HS-27A (cell line): ENCODE results near the gene TCERG1L.
"Not testable (repeated sequence)": the region's sequence is repeated elsewhere in the genome, so short reads cannot be mapped to it uniquely, and the experiment has no call there.

Experiments
- DNase-seq: peaks from one replicate; pipeline ENCODE4 v3.0.0-alpha.2; 2012; ENCODE audit warnings: low read depth, missing footprints

TCERG1L gene

DNA sequence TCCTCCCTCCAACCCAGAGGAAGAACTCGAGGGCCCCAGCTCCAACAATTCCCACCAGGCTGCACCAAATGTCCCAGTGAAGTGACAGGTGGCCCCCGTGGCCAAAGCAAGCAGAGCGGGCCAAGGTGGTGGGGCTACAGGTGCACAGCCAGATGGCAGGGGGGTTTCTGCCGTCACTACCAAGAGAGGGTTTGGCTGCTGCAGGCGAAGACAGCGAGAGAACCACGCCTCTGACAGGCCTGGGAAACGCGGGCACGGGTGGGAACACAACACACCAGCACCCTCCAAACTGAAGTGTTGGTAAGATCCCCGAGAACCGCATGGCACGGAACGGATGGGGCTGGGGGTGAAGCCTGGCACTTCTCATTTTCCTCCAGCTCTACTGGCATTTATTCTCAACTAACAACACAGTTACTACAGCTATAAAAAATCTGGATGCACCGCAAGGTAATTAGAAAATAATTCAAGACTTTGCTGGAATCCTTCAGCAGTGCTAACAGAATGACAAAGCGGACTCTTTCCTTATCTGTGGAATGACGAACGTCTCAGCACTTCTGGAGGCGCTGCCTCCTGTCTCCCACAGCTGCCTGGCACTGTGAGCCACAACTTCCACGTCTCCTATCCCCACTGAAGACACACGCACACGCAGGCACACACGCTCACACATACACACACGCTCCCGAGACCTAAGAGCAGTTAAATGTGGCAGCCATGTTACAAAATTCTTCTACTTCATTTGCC is 167.9 kb downstream of the TCERG1L start:
- DNase-seq, result no peak

DNA sequence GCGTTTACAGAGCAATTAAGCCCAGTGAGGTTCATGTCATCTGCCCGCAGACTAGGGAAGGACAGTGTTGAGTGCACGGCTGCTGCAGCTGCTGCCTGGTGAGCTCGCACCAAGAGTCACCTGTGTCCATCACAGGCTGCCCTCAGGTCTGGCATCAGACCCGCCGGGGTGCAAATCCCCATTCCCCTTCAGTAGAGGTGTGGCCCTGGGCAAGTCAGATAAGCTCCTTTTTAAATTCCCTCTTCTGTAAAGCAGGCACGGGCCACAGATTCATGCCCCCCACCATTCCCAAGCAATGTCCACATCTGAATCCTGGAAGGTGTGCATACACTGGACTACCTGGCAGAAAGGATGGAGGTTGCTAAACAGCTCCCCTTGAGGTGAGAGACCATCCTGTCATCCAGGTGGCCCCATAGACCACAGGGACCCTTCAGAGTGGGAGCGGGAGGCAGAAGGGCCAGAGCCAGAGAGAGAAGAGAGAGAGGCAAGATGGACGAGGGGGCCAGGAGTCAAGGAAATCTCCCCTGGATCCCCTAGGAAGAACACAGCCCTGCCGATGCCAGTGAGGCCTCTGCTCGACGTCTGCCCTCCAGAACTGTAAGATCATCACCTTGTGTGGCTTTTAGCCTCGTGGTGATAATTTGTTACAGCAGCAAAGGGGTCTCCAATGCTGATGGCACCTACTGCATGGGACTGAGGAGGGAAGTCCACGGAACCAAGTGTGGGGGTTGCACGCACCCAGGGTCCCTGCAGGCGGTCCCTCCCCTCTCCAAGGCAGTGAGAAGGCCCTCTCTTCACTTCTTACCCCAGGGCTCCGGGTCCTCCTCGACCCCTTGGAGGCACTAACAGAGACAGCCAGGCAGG is 168.8 kb downstream of the TCERG1L start:
- DNase-seq, result no peak

DNA sequence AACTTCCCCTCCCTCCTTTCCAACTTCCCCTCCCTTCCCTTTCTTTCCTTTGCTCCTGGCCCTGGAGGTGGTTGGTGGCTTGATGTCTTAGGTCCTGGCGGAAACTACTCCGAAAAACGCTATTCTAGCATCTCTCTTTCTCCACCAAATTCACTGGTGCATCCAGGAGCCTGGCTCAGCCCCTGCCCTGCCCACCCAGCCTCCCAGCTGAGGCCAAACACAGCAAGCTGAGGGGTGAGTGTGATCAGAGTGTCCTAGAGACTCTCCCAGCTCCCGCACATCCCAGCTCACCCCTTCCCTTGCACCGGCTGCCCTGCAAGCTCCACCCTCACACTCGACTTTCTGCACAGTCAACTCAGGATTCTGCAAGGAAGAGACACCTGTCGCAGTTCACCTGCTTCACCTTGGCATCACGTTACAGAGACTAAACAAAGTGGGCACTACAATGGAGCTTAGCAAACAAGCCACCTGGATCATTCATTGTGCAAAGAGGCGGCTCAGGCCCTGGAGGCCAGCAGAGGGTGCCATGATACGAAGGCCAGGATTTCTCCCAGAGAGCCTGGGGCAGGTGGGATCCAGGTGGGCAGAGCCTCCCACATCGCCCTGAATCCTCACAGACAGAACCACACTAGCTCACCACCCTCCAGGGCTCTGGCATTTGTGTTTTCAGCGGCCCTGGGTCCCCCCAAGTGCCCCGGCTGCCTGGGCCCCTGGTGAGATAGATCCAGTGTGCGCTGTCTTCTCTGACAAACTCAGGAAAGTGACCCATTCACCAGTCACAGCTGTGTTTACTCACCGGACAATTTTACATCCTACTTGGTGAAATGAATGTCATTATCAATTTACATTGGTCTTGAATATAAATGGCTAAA is 169.6 kb downstream of the TCERG1L start:
- no peak for DNase-seq

DNA sequence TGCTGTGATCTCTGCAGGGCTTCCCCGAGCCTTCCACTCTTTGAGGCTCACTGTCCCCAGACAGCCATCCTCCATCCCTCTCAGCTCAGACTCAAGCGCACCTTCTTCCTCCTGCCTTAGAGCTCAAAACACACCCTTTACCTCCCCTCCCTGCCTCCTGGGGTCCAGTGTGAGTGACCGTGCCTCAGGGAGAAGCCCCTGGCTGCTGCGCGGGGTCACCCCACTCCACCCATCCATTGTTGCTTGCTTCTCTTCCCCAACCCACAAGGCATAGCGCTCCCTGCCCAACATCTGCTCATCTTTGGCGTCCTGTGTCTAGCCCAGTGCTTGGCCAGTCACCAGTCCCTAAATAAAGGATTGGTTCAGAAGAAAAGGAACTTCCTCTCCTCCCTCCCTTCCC is 170.3 kb downstream of the TCERG1L start:
- DNase-seq, result no peak

DNA sequence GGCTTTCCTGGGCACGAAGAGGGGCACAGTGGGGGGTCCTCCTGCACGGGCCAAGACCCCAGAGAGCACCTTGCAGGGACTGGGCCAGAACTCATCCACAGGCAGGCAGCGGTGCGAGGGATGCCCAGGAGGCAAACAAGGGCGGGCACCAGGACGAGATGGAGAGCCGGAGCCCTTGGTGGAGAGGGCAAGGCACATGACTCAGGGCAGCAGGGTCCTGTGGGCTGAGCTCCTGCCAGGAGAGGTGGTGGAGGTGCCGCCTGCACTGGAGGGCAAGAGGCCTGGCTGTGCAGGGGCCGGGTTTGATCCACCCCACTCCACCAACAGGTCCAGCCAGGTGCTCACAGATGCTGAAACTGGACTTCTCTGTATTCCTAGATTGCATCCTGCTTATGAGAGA is 170.9 kb downstream of the TCERG1L start:
- no peak for DNase-seq

DNA sequence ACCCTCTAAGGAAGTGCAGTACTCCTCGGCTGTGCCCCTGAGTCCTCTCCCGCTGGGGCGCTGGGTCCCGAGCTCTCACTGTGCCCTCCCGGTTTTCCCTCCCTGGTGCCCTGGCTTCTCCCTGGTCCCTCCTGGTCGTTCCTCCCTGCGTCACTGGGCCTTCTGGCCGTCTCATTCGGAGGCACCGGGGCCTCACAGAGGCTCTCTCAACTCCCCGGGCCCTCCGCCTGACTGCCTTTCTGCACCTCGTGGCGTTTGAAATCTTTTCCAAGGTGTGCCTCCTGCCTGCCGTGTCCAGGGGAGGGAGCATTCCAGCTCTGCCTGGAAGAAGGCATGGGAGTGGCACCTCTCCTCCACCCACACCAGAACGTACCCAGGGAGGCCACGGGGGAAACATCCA is 174.3 kb downstream of the TCERG1L start:
- no peak for DNase-seq

DNA sequence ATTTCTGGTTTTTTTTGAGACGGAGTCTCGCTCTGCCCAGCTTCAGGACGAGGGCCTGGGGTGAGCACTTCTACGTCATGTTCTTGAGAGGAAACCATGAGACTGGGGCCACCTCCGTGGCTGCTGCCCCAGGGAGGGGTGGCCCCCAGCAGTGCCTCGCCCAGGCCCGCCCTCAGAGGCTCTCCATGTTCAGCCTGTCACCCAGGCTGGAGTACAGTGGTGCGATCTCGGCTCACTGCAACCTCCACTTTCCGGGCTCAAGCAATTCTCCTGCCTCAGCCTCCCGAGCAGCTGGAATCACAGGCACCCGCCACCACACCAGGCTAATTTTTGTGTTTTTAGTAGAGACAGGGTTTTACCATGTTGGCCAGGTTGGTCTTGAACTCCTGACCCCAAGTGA is 175.2 kb downstream of the TCERG1L start:
- not testable (repeated sequence) for DNase-seq

DNA sequence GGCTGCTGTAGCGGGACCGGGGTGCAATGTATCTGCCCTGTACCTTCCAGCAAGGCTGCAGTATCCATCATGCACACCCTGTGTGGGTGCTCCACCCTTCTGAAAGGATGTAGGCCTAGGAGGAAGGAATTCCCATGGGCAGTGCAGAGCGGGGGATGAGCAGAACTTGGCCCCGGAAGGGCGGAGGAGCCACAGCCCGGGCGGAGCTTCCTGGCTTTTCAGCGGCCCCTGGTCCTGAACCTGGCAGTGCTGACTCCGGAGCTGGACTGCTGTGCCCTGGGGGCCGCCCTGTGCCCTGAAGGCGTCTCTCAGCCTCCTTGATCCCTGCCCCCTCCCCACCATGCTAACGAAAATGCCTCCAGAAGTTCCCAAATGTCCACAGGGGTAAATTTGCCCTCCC is 175.8 kb downstream of the TCERG1L start:
- DNase-seq, result no peak

DNA sequence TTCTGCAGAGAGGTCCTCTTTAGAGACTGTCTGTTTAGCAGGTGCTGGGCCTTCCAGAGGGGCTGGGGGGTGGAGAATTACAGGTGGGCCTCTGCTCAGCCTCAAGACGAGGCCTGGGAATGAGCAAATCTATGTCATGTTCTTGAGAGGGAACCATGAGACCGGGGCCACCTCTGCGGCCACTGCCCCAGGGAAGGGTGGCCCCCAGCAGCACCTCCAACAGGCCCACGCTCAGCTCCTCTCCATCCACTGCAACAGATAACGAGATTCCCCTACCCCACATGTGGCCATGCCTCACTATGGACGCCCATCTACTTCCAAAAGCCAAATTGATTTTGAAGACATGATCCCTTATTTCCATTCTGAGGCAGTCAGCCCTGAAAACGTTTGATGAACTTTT is 176.9 kb downstream of the TCERG1L start:
- no peak for DNase-seq

DNA sequence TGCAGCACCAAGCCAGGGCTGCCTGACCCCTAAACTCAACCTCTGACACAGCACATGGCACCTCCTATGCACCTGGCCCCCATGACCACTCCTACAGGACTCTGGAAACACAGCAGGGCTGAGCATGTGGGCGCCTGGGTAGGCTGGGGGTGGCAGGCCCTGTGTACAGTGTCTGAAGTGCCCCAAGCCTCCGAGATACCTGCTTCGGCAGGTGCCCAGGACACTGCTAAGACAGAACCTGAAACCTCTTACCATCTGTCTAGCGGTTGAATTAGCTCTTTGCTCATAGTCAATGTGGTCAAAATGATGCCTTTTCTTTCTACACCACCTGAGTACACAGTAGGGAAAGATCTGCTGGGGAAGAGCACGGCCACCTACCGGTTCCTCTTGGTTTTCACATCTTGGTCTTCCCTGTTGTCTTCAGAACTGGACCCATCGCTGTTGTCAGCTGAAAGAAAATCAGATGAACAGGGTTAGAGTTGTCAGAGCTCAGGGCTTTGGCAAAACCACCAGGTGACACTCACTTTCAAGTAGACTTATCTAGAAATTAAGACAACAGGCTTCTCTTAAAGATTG is 177.4 kb downstream of the TCERG1L start:
- no peak for DNase-seq

DNA sequence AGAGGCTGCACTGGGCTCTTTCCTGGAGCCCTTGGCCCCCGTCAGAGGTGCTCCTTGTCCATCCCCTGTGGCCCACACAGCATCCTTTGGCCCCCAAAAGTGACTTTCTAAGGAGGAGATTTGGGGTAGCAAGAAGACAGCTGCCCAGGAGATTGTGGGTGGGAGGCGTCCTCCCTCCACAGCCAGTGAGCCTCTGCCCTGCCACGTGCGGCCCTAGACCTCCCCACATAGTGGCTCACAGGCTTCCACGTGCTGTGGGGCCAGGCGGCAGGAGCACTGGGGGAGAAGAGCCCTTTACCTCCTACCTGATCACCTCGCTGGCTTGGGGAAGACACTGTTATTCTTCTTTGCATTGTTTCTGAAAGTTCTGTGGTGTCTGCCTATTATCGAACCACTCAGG is 178.8 kb downstream of the TCERG1L start:
- no peak for DNase-seq

DNA sequence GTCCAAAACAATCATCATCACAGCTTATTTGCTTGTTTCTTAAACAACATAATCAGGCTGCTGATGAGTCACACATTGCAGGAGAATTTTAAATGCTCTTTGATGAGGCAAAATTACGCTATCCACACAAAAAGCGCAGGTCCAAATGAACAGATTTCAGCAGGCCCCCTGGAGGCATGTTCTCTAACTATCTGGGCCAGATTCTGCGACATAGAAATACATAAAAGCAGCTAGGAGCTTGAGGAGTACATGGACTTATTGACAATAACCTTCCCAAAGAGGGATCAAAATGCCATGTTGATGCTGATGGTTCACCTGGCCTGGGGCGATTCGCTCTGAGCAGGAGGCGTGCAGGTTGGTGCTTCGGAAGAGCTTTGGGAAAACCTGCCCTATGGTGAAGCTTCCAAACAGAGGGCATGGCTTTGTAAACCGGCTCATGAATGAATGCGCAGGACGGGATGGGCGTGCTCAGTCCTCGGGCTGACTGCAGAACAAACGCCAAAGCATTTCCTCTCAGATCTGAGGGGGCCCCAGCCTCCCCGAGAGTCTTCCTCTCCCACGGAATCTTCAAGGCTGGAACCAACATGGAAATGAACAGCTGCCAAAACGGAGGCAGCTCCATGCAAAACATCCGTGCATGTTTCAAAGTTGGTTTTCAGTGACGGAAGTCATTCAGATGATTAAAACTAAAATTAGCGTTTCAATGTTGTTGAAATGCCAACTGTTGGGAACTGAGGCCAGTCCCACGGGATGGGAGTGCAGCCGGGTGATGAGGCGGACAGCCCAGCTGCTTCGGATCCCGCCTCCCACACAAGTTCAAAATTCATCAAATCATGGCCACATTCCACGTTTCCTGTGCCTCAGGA is 179.6 kb downstream of the TCERG1L start:
- no peak for DNase-seq

DNA sequence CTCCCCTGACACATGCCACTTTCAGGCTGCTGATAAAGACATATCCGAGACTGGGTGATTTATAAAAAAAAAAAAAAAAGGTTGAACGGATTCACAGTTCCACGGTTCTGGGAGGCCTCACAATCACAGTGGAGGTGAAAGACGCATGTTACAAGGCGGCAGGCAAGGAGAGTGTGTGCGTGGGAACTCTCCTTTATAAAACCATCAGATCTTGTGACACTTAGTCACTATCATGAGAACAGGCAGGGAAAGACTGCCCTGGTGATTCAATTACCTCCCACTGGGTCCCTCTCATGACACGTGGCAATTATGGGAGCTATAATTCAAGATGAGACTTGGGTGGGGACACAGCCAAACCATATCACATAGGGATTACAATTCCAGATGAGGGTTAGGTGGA is 181.5 kb downstream of the TCERG1L start:
- DNase-seq, result no peak

DNA sequence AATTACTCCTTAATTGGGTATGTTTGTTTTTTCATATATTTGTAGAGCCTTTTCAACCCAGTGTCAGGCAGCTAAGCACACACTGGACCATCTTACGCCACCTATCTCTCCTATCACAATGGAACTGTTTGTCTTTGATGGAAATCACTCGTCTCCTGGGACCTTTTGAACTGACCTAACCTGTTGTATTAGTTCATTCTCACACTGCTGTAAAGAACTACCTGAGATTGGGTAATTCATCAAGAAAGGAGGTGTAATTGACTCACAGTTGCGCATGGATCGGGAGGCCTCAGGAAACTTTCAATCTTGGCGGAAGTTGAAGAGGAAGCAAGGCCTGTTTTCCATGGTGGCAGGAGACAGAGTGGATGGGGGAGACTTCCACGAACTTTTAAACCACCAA is 182.0 kb downstream of the TCERG1L start:
- DNase-seq, result no peak

DNA sequence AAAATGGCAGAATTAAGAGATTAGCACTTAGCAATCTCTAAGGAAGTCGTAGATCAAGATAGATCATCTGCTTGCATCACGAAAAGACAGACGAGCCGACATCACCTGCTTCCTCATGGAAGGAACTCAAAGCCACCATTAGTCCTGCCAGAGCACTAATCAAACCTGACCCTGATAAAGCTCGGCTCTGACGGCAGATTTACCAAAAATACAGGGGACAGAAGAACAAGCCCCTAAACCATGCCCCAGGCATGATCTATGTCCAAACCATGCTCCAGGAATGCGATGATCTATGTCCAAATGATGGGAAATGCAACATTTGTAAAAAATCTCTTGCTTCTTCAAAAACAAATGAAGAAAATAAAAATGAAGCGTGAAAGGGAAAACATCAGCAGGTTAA is 182.8 kb downstream of the TCERG1L start:
- no peak for DNase-seq

DNA sequence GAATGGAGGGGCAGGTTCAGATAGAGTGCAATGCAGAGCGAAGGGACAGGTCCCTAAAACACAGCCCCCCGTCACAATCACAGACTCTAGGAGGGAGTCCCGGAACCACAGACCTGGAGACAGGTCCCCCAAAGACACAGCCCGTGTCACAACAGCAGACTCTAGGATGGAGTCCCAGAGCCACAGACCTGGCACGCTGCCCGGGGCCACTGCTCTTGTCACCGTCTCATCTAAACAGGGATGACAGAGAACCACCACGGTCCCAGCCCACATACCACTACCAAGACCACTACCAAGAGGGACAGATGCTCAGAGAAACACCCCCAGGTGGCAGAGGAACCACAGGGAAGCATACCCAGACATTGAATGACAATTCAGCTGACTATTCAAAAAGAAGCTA is 183.9 kb downstream of the TCERG1L start:
- DNase-seq, result no peak

DNA sequence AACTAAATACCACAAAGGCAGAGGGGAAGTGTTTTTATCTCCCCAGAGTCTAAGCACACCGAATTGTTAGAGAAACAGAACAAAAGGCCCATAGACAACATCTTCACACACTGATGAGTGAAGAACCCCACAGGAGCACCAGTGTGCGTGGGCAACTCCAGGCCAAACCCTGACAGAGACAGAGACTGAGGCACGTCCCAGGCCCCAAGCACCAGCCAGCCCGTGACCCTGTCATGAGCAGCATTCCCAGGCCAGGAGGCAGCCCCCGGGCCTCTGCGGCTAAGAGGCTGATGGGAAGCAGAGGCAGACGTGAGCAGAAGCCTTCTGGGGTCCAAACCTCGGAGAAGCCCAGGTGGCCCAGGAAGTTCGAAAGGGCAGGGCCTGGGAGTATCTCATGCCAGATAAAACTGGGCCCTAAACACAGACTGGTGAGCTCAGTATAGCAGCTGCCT is 184.4 kb downstream of the TCERG1L start:
- no peak for DNase-seq

DNA sequence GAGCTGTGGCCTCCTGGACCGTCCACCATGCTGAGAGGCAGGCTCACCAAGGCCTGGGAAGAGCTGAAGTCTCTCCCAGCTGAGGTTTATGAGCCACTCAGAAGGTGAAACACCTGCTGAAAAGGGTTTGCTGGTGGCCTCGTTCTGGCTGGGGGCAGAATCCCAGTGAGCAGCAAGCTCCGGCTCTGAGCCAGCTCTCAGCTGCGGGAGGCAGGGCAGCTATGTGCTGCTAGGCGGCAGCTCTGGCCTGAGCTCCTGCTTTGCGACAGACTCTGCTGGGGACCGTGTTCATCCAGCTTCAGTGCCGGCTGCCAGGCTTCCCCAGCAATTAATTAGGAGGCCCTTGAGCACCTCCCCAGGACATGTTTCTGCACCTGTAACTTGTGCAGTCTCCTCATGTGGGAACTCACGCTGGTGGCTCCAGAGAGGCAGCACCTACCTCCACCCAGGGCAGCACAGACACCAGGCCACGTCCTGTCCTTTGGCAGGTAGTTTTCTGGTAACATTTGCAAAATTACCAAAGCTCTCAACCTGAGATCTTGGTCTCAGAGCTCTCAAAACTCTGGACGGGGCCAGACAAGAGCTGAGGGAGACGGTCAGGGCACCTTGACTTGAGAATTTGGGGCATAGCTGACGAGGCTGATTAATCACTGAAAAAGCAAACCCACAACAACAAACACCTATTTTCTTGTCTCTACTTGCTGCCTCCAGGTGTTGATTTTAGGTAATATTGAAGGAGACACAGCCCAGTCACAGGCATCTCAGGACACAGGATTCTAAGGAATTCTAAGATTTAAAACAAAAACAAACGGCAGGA is 185.0 kb downstream of the TCERG1L start:
- no peak for DNase-seq

DNA sequence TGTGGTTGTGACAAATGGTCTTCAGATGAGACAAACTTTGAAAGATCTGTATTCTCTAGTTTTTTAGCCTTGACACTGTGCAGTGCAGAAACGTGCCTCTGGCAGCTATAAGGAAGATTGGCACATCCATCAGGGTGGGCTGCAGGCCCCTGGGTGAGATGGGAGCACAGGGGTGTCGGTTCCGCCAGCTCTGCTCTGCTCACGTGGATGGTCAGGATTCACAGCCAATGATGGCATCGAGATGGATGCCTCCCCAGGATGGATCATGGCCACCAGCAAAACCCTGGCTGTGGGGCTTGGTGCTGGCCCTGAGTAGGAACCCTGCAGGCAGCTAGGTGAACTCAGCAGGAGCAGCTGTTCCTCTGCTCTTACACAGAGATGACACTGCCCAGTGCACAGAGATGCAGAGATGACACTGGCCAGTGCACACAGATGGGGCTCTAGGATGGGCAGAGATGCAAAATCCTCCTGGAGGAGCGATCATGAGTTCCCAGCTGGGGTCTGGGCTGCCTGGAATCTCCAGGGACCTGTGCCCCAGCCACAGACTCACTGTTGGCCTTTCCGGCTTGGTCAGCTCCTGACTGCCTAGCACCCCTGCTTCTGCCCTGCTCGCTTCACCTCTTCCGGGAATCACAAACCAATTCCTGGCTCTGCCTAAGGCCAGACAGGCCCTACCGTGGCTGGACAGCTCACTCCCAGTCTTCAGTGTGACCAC is 185.9 kb downstream of the TCERG1L start:
- DNase-seq, result no peak

DNA sequence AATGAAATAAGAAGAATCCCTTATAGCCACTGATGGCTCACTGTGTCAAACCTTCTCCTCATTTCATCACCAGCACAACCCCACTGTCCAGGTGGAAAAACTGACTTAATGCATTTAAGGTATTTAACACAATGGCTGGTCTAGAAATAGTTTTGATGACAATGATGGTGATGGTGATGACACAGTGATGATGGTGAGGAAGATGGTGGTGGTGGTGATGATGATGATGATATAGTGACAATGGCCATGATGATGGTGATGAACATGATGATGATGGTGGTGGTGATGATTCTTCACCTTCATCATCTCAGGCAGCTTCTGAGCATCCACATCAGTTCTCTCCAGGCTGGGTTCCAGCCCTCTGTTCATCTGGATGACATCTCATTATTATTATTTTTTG is 186.6 kb downstream of the TCERG1L start:
- no peak for DNase-seq
